ENCODE data around the gene AP2A2.
A peak's percentile ranks its signal among the peaks of the same experiment; 100 is the strongest.

Gene AP2A2

DNA sequence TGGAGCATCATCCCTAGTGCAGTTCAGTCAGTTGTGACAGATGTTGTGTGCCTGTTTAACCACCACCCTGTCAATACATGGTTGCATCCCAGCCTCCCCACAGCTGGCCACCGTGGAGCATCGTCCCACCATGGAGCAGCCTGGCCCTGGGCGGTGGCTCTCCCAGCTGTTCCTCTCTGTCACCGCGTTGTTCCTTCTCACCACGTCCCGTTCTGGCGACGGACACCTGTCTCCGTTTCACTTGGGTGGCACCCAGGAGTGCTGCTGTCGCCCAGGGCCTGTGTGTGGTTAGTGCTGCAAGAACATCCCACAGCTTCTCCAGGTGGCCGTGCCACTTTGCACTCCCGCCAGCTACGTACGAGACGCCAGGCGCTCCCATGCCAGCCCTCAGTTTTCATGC lies 84.3 kb downstream of the AP2A2 start:
- no peak overlapping the region for H3K4me2 ChIP-seq (ENCODE audit: insufficient read depth, low read length, poor library complexity, severe bottlenecking)
- no peak overlapping the region for H2AK5ac ChIP-seq (ENCODE audit: low read depth, low read length)
- H4K8ac ChIP-seq (ENCODE audit: low read depth, low read length), result peak overlapping the region; percentile 92
- H3K36me3 ChIP-seq (replicated peaks in 1 of 2; ENCODE audit: control insufficient read depth in 2 of 2, insufficient read depth in 2 of 2, low read length in 2 of 2), result peaks cover 36 to 62% of the 10 kb centered on the region in 2 donors
- no peaks in the 10 kb centered on the region for H3K79me1 ChIP-seq (ENCODE audit: low read depth, low read length)
- no peak overlapping the region for H2AFZ ChIP-seq (ENCODE audit: low read length)
- peaks cover 3 to 5% of the 10 kb centered on the region in 2 donors for H3K4me1 ChIP-seq (ENCODE audit: control insufficient read depth in 2 of 2, insufficient read depth in 1 of 2, low read depth in 1 of 2, low read length in 2 of 2)
- no peak overlapping the region for H3K9ac ChIP-seq (ENCODE audit: low read depth, low read length, poor library complexity)
- H2BK15ac ChIP-seq (ENCODE audit: low read length), result no peak overlapping the region
- no peak overlapping the region for H3K18ac ChIP-seq (ENCODE audit: low read length)
- no peak overlapping the region for H2BK120ac ChIP-seq (ENCODE audit: low read depth, low read length)
- H3K27me3 ChIP-seq (ENCODE audit: control insufficient read depth in 3 of 3, insufficient read depth in 3 of 3, low read depth in 1 of 3, low read length in 3 of 3), result no peaks in the 10 kb centered on the region
- peak overlapping the region; percentile 27 for H3K23ac ChIP-seq (ENCODE audit: low read depth, low read length, poor library complexity)
- H3K4ac ChIP-seq (ENCODE audit: low read length), result no peak overlapping the region
- H3K27ac ChIP-seq (replicated peaks; ENCODE audit: low read length), result no peak overlapping the region
- DNase-seq (ENCODE audit: low spot score), result no peak
- H2BK12ac ChIP-seq (ENCODE audit: low read length), result no peak overlapping the region
- H3K4me3 ChIP-seq (ENCODE audit: low read length in 2 of 2), result peak overlapping the region in 1 of 2 donors; percentile 35
- no peaks in the 10 kb centered on the region for H3K9me3 ChIP-seq (replicated peaks in 1 of 2; ENCODE audit: control insufficient read depth in 2 of 2, insufficient read depth in 1 of 2, low read depth in 1 of 2, low read length in 2 of 2)
- no peak overlapping the region for H3K14ac ChIP-seq (ENCODE audit: low read length)
- no peak overlapping the region for H4K91ac ChIP-seq (ENCODE audit: low read depth, low read length, poor library complexity)
- H2BK5ac ChIP-seq (ENCODE audit: low read length), result peak overlapping the region; percentile 5
- no CpG with 5 or more reads among the region's 17 CpGs for WGBS, 2 donors (ENCODE audit: extremely low coverage in 2 of 2, insufficient read length in 2 of 2, insufficient replicate concordance in 1 of 2)

GRCh38 chr11:1010551-1011319 lies 85.1 kb downstream of the AP2A2 start:
- no peak overlapping the region for H4K91ac ChIP-seq (ENCODE audit: low read depth, low read length, poor library complexity)
- H3K4ac ChIP-seq (ENCODE audit: low read length), result no peak overlapping the region
- peak overlapping the region; percentile 5 for H2BK5ac ChIP-seq (ENCODE audit: low read length)
- no peak overlapping the region for H3K14ac ChIP-seq (ENCODE audit: low read length)
- no peak overlapping the region for H2BK120ac ChIP-seq (ENCODE audit: low read depth, low read length)
- H3K27ac ChIP-seq (replicated peaks; ENCODE audit: low read length), result no peak overlapping the region
- peaks cover 0 to 5% of the 10 kb centered on the region in 2 donors for H3K4me1 ChIP-seq (ENCODE audit: control insufficient read depth in 2 of 2, insufficient read depth in 1 of 2, low read depth in 1 of 2, low read length in 2 of 2)
- peaks cover 33 to 55% of the 10 kb centered on the region in 2 donors for H3K36me3 ChIP-seq (replicated peaks in 1 of 2; ENCODE audit: control insufficient read depth in 2 of 2, insufficient read depth in 2 of 2, low read length in 2 of 2)
- H3K4me2 ChIP-seq (ENCODE audit: insufficient read depth, low read length, poor library complexity, severe bottlenecking), result no peak overlapping the region
- no peak for DNase-seq (ENCODE audit: low spot score)
- no peak overlapping the region for H2BK12ac ChIP-seq (ENCODE audit: low read length)
- H2AK5ac ChIP-seq (ENCODE audit: low read depth, low read length), result no peak overlapping the region
- H3K9ac ChIP-seq (ENCODE audit: low read depth, low read length, poor library complexity), result no peak overlapping the region
- H3K18ac ChIP-seq (ENCODE audit: low read length), result no peak overlapping the region
- H2BK15ac ChIP-seq (ENCODE audit: low read length), result no peak overlapping the region
- H4K8ac ChIP-seq (ENCODE audit: low read depth, low read length), result no peak overlapping the region
- peak overlapping the region; percentile 0 for H3K23ac ChIP-seq (ENCODE audit: low read depth, low read length, poor library complexity)
- H3K79me1 ChIP-seq (ENCODE audit: low read depth, low read length), result no peaks in the 10 kb centered on the region
- no peaks in the 10 kb centered on the region for H3K27me3 ChIP-seq (ENCODE audit: control insufficient read depth in 3 of 3, insufficient read depth in 3 of 3, low read depth in 1 of 3, low read length in 3 of 3)
- no CpG with 5 or more reads among the region's 35 CpGs for WGBS, 2 donors (ENCODE audit: extremely low coverage in 2 of 2, insufficient read length in 2 of 2, insufficient replicate concordance in 1 of 2)
- no peak overlapping the region for H2AFZ ChIP-seq (ENCODE audit: low read length)
- no peak overlapping the region for H3K4me3 ChIP-seq (ENCODE audit: low read length in 2 of 2)
- peaks cover 2% of the 10 kb centered on the region in 2 donors for H3K9me3 ChIP-seq (replicated peaks in 1 of 2; ENCODE audit: control insufficient read depth in 2 of 2, insufficient read depth in 1 of 2, low read depth in 1 of 2, low read length in 2 of 2)

DNA sequence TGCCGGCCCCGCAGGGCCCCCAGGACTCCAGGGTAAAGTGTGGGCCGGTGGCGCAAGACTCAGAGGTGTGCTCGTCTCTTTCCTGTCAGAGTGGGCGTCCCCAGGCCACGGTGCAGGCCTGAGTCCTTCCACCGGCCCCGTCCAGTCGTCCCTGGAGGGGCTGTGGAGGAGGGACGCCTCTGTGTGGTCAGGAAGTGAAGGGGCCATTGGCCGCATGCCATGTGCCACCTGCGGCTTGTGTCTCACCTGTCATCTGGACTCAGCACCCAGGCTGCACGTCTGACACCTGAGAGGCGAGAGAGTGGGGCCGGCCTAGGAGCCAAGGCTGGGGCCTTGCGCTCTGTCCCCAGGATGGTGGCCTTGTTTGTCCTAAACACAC lies 85.6 kb downstream of the AP2A2 start:
- H2BK12ac ChIP-seq (ENCODE audit: low read length), result no peak overlapping the region
- no peak for DNase-seq (ENCODE audit: low spot score)
- no peak overlapping the region for H2AK5ac ChIP-seq (ENCODE audit: low read depth, low read length)
- no peak overlapping the region for H2AFZ ChIP-seq (ENCODE audit: low read length)
- no peak overlapping the region for H3K27ac ChIP-seq (replicated peaks; ENCODE audit: low read length)
- H2BK5ac ChIP-seq (ENCODE audit: low read length), result no peak overlapping the region
- H3K9ac ChIP-seq (ENCODE audit: low read depth, low read length, poor library complexity), result no peak overlapping the region
- no peak overlapping the region for H3K4ac ChIP-seq (ENCODE audit: low read length)
- no CpG with 5 or more reads among the region's 17 CpGs for WGBS, 2 donors (ENCODE audit: extremely low coverage in 2 of 2, insufficient read length in 2 of 2, insufficient replicate concordance in 1 of 2)
- H3K14ac ChIP-seq (ENCODE audit: low read length), result no peak overlapping the region
- peaks cover 33 to 50% of the 10 kb centered on the region in 2 donors for H3K36me3 ChIP-seq (replicated peaks in 1 of 2; ENCODE audit: control insufficient read depth in 2 of 2, insufficient read depth in 2 of 2, low read length in 2 of 2)
- H3K18ac ChIP-seq (ENCODE audit: low read length), result no peak overlapping the region
- H2BK15ac ChIP-seq (ENCODE audit: low read length), result no peak overlapping the region
- peaks cover 2% of the 10 kb centered on the region in 2 donors for H3K9me3 ChIP-seq (replicated peaks in 1 of 2; ENCODE audit: control insufficient read depth in 2 of 2, insufficient read depth in 1 of 2, low read depth in 1 of 2, low read length in 2 of 2)
- no peak overlapping the region for H3K4me3 ChIP-seq (ENCODE audit: low read length in 2 of 2)
- H3K4me1 ChIP-seq (ENCODE audit: control insufficient read depth in 2 of 2, insufficient read depth in 1 of 2, low read depth in 1 of 2, low read length in 2 of 2), result peaks cover 0 to 5% of the 10 kb centered on the region in 2 donors
- no peak overlapping the region for H4K8ac ChIP-seq (ENCODE audit: low read depth, low read length)
- peak overlapping the region; percentile 80 for H3K23ac ChIP-seq (ENCODE audit: low read depth, low read length, poor library complexity)
- no peak overlapping the region for H4K91ac ChIP-seq (ENCODE audit: low read depth, low read length, poor library complexity)
- no peak overlapping the region for H2BK120ac ChIP-seq (ENCODE audit: low read depth, low read length)
- H3K27me3 ChIP-seq (ENCODE audit: control insufficient read depth in 3 of 3, insufficient read depth in 3 of 3, low read depth in 1 of 3, low read length in 3 of 3), result no peaks in the 10 kb centered on the region
- no peak overlapping the region for H3K4me2 ChIP-seq (ENCODE audit: insufficient read depth, low read length, poor library complexity, severe bottlenecking)
- H3K79me1 ChIP-seq (ENCODE audit: low read depth, low read length), result no peaks in the 10 kb centered on the region

- no peak overlapping the region for H2BK12ac ChIP-seq (ENCODE audit: low read length)
Observed at GRCh38 chr11:1012291-1012690, 86.6 kb downstream of the AP2A2 start.

More at GRCh38 chr11:1012291-1012690, 86.6 kb downstream of the AP2A2 start:
- Histone ChIP-seq H3K4me3 (ENCODE audit: low read length in 2 of 2) (no peak overlapping the region), H3K27ac (replicated peaks; ENCODE audit: low read length) (no peak overlapping the region), H3K9ac (ENCODE audit: low read depth, low read length, poor library complexity) (no peak overlapping the region), H2AK5ac (ENCODE audit: low read depth, low read length) (no peak overlapping the region), H4K8ac (ENCODE audit: low read depth, low read length) (no peak overlapping the region), H2BK5ac (ENCODE audit: low read length) (no peak overlapping the region), H3K23ac (ENCODE audit: low read depth, low read length, poor library complexity) (no peak overlapping the region), H3K79me1 (ENCODE audit: low read depth, low read length) (no peaks in the 10 kb centered on the region), H3K18ac (ENCODE audit: low read length) (no peak overlapping the region), H3K14ac (ENCODE audit: low read length) (peak overlapping the region; percentile 27), H3K4me1 (ENCODE audit: control insufficient read depth in 2 of 2, insufficient read depth in 1 of 2, low read depth in 1 of 2, low read length in 2 of 2) (peaks cover 0 to 5% of the 10 kb centered on the region in 2 donors), H3K9me3 (replicated peaks in 1 of 2; ENCODE audit: control insufficient read depth in 2 of 2, insufficient read depth in 1 of 2, low read depth in 1 of 2, low read length in 2 of 2) (peaks cover 4 to 6% of the 10 kb centered on the region in 2 donors), H3K4ac (ENCODE audit: low read length) (no peak overlapping the region), H2BK15ac (ENCODE audit: low read length) (no peak overlapping the region), H2AFZ (ENCODE audit: low read length) (no peak overlapping the region), H4K91ac (ENCODE audit: low read depth, low read length, poor library complexity) (no peak overlapping the region), H3K4me2 (ENCODE audit: insufficient read depth, low read length, poor library complexity, severe bottlenecking) (no peak overlapping the region), H2BK120ac (ENCODE audit: low read depth, low read length) (no peak overlapping the region), H3K27me3 (ENCODE audit: control insufficient read depth in 3 of 3, insufficient read depth in 3 of 3, low read depth in 1 of 3, low read length in 3 of 3) (no peaks in the 10 kb centered on the region), H3K36me3 (replicated peaks in 1 of 2; ENCODE audit: control insufficient read depth in 2 of 2, insufficient read depth in 2 of 2, low read length in 2 of 2) (peaks cover 36 to 40% of the 10 kb centered on the region in 2 donors)
- DNase-seq (ENCODE audit: low spot score), result no peak
- no CpG with 5 or more reads among the region's 17 CpGs for WGBS, 2 donors (ENCODE audit: extremely low coverage in 2 of 2, insufficient read length in 2 of 2, insufficient replicate concordance in 1 of 2)
